HL-60 (cell line): ENCODE measurements around the gene AIFM1.

Experiments used
- CTCF ChIP-seq: IDR thresholded peaks from one replicate; pipeline ENCODE4 v1.5.1; 2011; ENCODE audit warnings: low read length, control low read depth, inconsistent platforms; ENCODE audit not compliant: insufficient read depth
- GABPA ChIP-seq: IDR thresholded peaks from 2 replicates; pipeline ENCODE4 v1.6.1; 2012; ENCODE audit warnings: low read depth
- POLR2AphosphoS5 ChIP-seq: IDR thresholded peaks from 2 replicates; pipeline ENCODE4 v1.6.1; 2012; ENCODE audit warnings: low read depth
- REST ChIP-seq: IDR thresholded peaks from 2 replicates; pipeline ENCODE4 v1.6.1; 2012; ENCODE audit warnings: low read depth; ENCODE audit not compliant: insufficient replicate concordance
- SPI1 ChIP-seq: IDR thresholded peaks from 2 replicates; pipeline ENCODE4 v1.6.1; 2012; ENCODE audit warnings: low read depth, mild to moderate bottlenecking, borderline replicate concordance

GRCh38 chrX:130094696-130095095 is 70.9 kb downstream of the AIFM1 start:
- TF ChIP-seq CTCF (no peak), REST (no peak), POLR2AphosphoS5 (no peak), SPI1 (no peak), GABPA (no peak)
